ENCODE results near the gene TRAF1. TPM values are rescaled to one million over a fixed set of nuclear protein-coding genes. Genes with fewer than 3 reads are reported as not detected.

The TRAF1 gene
- polyA plus RNA-seq, 3 donors: 4.9 to 6.6 (median 6.4) TPM

GRCh38 chr9:120874226-120875194, 52.1 kb downstream of the TRAF1 start:
- DNase-seq: no peak

- no peak for DNase-seq
These were observed 53.1 kb downstream of the TRAF1 start for GRCh38 chr9:120873512-120873911.

GRCh38 chr9:120872791-120873502, 53.6 kb downstream of the TRAF1 start:
- DNase-seq: no peak

GRCh38 chr9:120870206-120870605, 56.4 kb downstream of the TRAF1 start:
- no peak for DNase-seq

GRCh38 chr9:120869726-120870125, 56.9 kb downstream of the TRAF1 start:
- no peak for DNase-seq

- DNase-seq: no peak
These were observed 57.3 kb downstream of the TRAF1 start for GRCh38 chr9:120869360-120869687.

- peak; percentile 90 for DNase-seq
These were observed 57.8 kb downstream of the TRAF1 start for GRCh38 chr9:120868676-120869359.

- DNase-seq: no peak
These were observed 58.3 kb downstream of the TRAF1 start for GRCh38 chr9:120868339-120868675.

GRCh38 chr9:120867676-120868338, 58.8 kb downstream of the TRAF1 start:
- DNase-seq: no peak

- no peak for DNase-seq
These were observed 59.9 kb downstream of the TRAF1 start for GRCh38 chr9:120866651-120867050.

GRCh38 chr9:120865809-120866208, 60.8 kb downstream of the TRAF1 start:
- no peak for DNase-seq

- DNase-seq: no peak
These were observed 61.4 kb downstream of the TRAF1 start for GRCh38 chr9:120865176-120865575.

GRCh38 chr9:120864719-120865118, 61.9 kb downstream of the TRAF1 start:
- DNase-seq: no peak

GRCh38 chr9:120863833-120864232, 62.8 kb downstream of the TRAF1 start:
- no peak for DNase-seq

- no peak for DNase-seq
These were observed 64.1 kb downstream of the TRAF1 start for GRCh38 chr9:120862452-120862851.

- no peak for DNase-seq
These were observed 64.7 kb downstream of the TRAF1 start for GRCh38 chr9:120861935-120862334.

- DNase-seq: no peak
These were observed 66.5 kb downstream of the TRAF1 start for GRCh38 chr9:120860083-120860482.

GRCh38 chr9:120859361-120859760, 67.2 kb downstream of the TRAF1 start:
- DNase-seq: no peak

GRCh38 chr9:120857902-120858301, 68.7 kb downstream of the TRAF1 start:
- no peak for DNase-seq

GRCh38 chr9:120857481-120857880, 69.1 kb downstream of the TRAF1 start:
- DNase-seq: no peak

- DNase-seq: no peak
These were observed 69.9 kb downstream of the TRAF1 start for GRCh38 chr9:120856700-120857099.

All from renal pelvis (tissue), 4 donors.